Measurements from ENCODE around the gene PSKH1.
"Not testable (repeated sequence)": the region's sequence is repeated elsewhere in the genome, so short reads cannot be mapped to it uniquely, and the experiment has no call there.

PSKH1 gene

DNA sequence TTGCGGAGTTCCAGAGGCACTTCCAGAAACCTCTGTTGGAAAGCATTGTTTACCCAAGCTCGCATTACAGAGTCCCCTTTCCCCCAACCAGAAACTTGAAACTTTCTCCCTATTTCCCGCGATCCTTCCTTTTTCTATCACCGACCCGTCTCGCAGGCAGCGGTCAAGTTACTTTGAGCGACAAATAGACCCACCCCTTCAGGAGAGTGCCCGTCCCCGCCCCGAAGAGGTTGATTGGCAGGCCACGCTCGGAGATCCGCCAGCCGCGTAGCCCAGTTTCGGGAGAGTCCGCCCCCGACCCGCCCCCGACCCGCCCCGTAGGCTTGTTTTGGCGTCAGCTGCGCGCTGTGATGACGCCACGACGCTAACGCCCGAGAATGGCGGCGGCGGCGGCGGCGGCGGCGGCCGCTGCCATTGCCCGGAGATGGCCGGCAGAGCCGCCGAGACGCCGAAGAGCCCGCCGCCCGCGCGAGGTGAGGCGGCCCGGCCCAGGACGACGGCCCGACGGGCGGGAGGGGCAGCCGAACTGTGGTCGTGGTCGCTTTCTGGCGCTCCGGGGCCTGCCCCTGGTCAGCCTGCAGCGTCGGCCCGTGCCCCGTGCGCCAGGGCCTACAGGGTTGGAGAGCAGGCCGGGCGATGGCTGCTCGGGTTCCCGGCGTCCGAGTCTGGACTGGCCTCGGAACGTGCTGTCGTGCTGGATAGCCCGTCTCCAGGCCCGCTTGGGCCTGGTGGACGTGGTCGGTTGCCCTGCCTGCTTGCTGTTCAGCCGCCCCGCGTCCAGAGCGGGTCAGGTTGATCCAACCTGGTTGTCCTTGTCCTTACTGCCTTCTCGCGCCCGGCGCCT is at the start of gene PSKH1:
TSS of gene PSKH1 (plus strand) at position 356 of the 844 bp plus-strand sequence. CDS start 15,496 bp downstream, outside the sequence.
- peak; percentile 80 to 93 for DNase-seq

DNA sequence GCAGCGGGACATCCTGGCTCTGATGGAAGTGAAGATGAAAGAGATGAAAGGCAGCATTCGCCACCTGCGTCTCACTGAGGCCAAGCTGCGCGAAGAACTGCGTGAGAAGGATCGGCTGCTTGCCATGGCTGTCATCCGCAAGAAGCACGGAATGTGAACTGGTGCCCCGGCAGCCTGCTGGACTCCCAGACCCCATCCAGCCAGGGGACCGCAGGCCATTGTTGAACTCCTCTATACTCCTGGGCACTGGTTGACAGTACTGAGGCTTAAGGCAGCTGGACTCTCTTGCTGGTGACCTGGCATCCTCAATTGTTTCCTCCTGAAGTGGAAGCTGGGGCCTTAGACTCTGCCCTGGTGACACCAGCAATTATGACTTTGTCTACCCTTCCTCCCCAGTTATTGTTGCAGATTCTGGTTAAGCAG is 49.7 kb upstream of the PSKH1 start:
- DNase-seq: no peak

DNA sequence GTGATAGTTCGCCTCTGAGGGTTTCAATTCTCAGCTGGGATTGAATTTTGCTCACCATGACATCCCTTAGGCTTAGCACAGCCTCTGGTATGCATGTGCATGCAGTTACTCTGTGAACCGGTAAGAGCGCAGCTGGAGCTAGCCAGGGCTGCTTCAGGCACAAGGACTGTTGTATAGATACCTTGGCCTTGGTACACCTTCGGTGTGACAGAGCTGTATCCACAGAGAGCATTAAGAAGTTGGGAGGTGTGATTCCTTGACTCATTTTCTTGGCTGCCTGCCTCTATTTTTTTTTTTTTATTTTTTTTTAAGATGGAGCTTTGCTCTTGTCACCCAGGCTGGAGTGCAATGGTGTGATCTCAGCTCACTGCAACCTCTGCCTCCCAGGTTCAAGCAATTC is 48.6 kb upstream of the PSKH1 start:
- DNase-seq: no peak

DNA sequence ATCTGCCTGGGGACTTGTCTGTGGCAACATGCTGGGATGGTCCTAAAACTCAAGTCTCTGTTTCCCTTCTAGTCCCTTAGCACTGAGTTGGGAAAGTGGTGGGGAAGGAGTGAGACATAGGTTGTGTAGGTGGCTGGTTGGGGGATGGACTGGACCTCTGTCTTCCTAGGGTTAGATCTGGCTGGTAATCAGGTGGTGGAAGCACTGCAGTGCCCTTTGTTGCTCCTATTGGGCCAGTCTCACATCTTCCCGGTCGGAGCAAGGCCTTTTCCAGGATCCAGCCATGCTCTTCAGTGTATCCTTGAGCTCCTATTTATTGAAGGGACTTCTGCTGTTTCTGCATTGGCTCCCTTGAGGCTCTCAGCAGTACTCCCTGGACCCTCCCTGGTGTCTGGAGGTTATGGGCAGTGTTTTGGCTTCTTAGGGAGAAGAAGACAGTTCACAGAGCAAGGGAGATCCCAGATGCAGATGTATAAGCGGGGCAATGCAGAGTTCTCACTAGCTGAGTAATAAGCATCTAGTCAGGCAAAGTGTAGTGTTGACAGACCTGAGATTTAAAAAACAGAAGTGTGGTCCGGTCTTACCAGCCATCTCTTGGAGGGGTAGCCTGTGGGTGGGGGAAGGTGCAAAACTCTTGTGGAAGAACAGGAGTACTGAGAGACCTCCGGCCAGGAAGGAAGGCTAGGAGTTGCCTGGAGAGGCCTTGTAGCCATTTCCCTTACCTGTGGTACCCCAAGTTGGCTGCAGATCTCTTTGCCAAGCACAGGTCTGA is 47.6 kb upstream of the PSKH1 start:
- DNase-seq: no peak

DNA sequence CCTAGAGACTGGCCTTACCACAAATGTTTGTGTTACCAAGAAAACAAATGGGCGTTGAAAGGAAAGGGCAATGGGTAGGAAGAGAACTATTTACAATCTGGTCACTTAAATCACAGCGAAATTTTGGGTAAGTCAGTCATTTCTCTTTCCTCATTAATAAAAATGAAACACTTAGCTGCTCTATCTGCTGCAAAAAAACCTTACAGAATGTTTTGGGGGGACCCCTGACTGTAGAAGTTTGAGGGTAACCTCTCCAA is 47.1 kb upstream of the PSKH1 start:
- no peak for DNase-seq

DNA sequence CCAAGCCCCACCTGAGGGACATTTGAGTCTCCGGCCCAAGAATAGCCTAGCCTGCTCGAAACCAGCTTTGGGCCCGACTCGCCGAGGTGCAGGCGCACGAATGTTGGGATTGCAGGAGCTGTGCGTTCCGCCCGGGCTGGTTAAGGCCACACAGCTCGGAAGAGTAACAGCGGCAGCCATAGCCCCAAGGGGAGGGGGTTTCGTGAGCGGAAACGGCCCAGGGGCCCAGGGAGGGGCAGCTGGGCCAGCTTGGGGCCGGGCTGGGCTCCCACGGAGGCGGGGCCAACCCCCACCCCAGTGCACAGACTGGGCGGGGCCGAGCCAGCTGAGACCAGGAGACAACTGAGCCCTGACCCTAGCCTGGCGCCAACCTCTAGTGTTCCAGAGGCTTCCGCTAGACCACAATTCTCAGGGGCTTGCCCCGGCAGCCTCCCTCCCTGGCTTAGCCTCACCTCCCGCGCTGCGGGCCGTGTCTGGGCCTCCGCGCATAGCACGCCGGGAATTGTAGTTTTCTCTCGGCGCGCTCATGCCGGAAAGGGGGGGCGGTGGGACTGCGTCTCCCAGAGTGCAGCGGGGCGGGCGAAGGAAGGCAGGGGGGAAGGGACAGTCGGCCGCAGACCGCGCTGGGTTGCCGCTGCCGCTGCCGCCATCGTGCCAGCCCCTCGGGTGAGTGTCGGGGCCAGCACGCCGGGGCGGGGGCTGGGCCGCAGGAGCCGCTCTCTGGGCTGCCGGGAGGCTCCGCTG is 46.6 kb upstream of the PSKH1 start, which contains the start of gene NUTF2:
TSS of gene NUTF2 (plus strand) at position 614 of the 744 bp plus-strand sequence. CDS start 18,198 bp downstream, outside the sequence.
- peak; percentile 38 to 65 for DNase-seq

DNA sequence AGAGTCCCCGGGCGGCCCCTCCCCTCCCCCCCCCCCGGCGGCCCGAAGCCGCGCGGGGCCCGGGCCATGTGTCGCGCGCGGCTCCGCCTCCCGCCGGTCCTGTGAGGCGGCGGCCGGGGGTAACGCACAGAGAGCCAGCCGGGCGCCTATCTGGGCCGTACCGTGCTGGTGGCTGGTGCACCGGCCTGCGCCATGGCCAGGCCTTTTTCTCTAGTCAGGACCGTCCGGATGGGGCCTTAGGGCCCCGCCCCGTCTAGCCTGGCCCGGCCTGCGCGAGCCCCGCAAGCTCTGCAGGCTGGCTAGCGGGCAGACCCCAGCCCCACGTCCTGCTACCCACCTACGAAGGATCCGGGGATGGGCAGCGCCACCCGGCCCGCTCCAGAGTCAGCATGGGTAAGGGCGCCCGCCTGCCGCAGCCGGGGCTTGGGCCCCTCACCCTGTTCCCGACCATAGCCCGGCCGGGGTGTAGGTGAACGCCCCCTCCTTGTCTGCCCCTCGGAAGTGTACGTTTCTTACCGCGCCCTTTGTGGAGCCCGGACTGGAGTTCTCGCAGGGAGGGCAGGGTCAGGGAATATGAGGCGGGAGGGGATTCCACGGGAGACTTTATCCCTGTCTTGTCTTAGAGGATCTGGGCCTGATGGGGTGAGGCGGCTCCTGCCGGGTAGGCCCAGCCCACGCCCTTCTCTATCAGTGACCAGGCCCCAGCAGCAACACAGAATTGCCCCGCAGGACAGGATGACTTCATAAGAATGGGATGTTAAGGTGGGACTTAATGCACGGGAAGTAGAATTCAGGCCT is 45.8 kb upstream of the PSKH1 start, which contains the start of gene CENPT:
TSS of gene CENPT (minus strand) at position 630 of the 798 bp plus-strand sequence. CDS start 13,834 bp downstream, outside the sequence.
- no peak for DNase-seq

DNA sequence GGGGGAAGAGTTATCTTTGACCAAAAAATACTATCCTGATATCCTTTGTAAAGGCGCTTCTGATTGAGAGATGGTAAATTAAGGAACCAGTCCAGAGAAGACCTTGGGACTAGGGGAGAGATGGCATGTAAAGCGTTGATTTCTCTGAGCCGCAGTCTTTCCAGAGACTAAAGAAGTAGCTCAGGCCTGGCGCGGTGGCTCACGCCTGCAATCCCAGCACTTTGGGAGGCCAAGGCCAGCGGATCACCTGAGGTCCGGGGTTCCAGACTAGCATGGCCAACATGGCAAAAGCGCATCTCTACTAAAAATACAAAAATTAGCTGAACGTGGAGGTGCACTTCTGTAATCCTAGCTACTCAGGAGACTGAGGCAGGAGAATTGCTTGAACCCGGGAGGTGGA is 44.9 kb upstream of the PSKH1 start:
- no peak for DNase-seq

DNA sequence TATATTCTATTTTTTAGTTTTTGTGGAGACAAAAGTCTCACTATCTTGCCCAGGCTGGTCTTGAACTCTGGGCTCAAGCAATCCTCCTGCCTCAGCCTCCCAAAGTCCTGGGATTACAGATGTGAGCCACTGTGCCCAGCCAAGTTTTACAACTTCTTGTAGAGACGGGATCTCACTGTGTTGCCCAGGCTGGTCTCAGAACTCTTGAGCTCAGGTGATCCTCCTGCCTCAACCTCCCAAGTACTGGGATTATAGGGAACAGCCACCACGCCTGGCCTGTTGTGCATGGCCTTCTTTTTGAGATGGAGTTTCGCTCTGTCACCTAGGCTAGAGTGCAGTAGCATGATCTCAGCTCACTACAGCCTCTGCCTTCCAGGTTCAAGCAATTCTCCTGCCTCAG is 39.4 kb upstream of the PSKH1 start:
- no peak for DNase-seq

DNA sequence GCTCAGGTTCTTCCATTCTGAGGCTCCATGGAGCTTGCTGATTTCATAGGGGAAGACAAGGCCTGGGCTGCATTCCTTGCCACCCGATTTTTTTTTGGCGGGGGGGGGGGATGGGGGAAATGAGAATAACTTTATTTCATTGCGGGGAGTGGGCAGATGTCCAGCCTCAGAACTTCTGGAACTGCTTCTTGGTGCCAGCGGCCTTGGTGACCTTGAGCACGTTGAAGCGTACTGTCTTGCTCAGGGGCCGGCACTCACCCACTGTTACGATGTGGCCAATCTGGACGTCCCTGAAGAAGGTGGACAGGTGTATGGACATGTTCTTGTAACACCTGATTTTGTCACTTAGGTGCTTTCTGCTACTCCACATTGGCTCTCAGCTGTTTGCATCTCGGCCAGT is 37.3 kb upstream of the PSKH1 start:
- DNase-seq: no peak

DNA sequence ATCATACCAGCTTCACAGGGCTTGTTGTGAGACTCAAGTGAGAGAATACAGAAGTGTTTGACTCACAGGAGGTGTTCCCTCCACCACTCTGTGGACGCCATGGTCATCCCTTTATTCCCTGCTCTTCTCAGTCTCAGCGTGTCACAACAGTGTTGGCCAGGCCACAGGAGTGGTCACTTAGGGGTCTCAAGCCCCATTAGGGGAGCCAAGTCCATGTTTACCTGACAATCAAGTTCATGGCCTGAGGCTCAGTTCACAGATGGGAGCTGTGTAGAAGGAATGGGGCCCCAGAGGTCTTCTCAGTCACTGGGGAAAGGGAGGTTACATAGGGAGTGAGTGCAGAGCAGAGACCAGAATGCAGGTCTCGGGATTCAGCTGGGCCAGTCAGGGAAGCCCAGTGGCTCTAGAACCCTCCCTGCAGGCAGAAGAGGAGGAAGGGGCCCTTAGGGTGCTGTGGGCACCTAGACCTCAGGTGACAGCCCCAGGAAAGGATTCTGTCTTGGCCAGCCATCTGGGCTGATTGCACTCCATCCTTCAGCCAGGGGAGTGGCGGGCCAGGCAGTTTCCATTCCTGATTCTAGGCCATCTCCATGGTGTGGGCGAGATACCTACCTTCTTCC is 36.0 kb upstream of the PSKH1 start:
- no peak for DNase-seq

DNA sequence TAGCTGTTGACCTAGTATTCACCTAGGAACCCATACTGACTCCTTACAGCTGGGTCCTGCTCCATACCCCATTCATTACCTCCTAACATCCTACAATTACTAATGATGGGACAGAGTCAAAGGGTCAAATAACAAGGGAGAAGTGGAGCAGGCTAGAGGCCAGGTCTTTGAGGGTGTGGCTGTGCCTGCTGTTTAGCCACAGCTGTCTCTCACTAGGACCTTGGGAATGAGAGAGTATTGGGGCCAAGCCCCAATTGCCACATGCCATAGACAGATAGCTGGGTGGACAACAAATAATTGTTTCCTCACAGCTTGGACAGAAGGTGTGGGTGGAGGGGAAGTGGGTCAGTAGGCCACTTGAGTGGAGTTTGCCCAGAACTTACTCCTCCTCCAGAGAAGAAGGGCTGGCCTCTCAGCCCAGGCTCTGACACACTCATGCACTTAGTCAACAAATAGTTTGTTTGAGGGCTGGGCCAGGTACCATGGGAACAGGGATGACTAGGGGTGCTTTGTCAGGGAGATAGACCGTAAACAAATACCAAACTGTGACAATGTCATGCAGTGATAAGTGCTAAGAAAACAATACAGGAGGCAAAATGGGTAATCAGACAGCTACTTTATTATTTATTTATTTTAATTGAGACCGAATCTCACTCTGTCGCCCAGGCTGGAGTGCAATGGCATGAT is 35.4 kb upstream of the PSKH1 start:
- no peak for DNase-seq

DNA sequence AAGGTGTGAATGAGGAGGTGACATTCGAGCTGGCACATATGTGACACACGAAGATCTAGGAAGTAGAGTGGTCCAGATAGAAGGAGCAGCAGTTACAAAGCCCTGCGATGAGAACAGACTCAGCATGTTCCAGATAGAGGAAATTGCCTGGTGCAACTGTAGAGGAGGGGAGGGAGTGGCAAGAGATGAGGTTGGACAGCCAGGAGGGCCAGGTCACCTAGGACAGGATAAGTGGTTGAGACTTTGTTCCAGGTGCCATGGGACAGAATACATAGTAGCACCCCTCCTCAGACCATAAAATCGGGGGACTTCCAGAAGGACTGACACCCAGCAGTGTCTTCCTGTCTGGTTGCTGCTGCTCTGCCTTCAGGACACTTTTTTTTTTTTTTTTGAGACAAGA is 34.6 kb upstream of the PSKH1 start:
- DNase-seq: no peak

DNA sequence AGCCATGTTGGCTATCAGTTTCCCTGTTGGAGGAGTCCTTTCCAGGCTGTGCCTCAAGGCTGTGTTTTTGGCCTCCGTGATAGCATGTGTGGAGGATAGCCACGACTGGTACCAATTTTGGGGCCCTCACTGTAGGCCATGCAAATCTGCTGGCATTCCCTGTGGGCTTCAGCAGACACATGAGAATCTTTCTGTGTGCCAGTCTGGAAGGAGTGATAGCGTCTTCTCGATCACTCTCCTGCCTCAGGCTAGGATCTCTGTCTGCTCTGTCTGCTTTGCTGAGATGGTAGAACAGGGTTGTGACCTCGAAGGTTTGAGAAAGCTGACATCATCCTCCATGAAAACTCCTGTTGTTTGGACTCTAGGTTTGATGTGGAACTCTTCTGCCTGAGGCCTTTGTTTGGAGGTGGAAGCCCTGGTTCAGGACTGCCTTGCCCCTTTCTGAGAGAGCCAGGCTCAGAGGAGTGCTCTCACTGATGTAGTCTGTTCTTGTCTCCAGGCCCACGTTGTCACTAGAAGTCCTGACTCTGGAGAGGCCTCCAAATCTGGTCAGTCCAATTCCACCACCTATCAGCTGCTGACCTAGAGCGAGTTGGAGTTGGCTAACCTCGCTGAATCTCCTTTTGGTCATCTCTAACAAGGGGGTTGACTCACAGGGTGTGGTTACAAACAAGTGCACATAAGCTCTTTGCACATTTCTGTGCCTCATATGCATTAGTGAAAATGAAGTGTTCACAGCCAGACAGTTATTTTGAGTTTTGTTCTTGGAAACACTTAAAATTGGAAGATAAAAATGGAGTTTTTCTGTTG is 32.3 kb upstream of the PSKH1 start:
- DNase-seq: no peak

DNA sequence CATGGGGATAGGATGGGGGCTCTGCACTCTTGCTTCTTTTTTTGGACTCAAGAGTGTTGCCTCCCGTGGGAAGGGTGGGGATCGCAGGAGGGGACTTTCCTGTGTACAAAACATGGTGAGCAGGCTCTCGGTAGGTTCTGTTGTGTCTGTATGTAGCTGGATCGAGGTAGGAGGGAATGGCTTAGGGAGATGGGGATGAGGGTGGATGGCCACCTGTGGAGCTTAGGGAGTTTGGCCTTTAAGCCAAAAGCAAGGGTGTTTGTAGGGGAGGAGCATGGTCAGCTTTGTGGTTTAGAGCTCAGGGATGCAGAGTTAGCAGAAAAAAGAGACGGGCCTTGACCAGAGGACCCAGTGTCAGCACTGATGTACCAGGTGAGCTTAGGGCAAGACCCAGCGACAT is 31.2 kb upstream of the PSKH1 start:
- no peak for DNase-seq

DNA sequence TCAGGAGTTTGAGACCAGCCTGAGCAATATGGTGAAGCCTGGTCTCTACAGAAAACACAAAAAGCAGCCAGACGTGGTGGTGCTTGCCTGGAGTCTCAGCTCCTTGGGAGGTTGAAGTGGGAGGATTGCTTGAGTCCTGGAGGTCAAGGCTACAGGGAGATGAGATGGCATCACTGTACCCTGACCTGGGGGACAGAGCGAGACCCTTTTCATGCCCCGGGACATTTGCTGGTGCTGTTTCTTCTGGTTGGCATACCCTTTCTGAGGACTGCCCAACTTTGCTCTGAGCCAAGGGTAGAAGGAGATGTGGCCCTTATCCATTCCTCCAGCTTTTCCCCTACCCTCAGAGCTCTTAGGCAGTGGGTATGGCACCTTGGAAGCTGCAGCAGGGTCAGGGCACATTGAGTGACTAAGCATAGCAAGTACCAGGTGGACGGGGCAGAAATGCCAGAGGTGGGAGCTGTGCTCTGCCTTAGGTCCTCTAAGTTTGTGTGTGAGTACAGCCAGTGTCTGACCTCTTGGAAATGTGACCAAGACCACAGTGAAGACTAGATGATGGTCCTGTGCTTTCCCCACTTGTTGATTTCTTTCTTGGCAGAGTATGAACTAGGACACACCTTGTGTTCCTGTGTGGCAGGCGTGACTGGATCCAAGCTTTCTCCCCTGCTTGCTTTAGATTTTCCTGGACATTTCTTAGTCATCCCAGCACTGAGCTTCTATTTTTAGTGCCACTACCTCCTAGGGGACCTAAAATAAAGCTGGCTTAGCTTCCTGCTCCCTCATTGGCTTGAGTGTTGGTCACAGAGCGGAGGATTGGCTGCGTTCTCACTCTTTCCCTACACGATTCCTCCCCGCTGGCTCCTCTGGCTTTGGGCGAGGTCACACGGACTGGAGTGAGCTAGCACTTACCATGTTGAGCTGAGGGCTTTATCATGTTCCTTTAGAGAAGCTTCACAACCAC is 30.2 kb upstream of the PSKH1 start:
- DNase-seq: peak; percentile 78 to 79

DNA sequence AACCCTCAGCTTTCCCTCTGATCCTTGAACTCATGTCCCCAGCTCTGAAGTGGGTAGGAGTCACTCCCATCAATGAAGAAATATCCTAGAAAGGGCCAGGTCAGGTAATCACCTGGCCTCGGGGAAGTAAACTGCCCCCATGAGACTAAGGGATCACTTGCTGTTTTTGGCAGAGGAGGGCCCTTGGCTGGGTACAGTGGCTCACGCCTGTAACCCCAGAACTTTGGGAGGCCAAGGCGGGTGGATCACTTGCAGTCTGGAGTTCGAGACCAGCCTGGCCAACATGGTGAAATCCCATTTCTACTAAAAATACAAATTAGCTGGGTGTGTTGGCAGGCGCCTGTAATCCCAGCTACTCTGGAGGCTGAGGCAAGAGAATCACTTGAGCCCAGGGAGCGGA is 29.0 kb upstream of the PSKH1 start:
- not testable (repeated sequence) for DNase-seq

DNA sequence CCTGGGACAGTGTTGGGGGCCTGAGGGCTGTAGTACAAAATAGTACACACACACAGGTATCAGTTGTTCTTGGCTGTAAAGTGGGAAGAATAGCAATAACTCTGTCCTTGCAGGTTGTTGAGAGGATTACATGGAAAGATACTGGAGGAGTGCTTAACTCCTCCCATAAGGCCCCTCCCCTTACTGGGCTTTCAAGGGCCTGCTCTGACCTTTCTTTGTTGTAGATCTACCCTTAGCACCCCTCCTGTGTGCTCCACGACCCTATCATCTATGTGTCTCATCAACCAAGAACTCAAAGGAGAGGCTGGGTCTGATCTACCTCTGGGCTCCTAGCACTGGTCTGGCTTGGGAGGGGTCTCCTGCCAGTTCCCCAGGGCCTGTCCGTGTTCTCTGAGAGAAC is 28.5 kb upstream of the PSKH1 start:
- DNase-seq: no peak

DNA sequence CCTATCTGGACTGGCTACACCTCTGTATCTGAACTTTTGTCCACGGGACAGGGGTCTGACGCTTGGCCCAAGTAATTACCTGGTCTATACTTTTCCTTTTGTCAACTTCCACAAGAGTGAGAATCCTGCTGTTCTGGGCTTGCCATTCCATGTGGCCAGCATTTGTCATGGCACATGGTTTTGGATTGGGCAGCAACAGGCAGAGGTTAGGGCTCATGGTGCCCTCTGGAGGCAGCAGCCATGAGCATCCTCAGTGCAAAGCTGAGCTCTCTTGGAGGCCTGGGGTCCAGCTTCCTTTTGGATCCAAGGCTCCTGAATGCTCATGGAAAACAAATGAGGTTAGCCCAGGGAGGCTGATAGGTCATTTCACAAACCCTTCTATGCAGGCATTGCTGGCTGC is 27.7 kb upstream of the PSKH1 start:
- DNase-seq: no peak

Data from cerebellar nuclear complex (tissue), 1 donor.